ENCODE results near the gene ZNF878. TPM values are rescaled to one million over a fixed set of nuclear protein-coding genes. Genes with fewer than 3 reads are reported as not detected.

Gene ZNF878
- total RNA-seq, result 0.36 and 0.49 TPM in 2 replicates

GRCh38 chr19:12052497-12053169, at the start of gene ZNF878:
ZNF878 (minus strand) TSS chr19:12052961; CDS start chr19:12052801, 160 bp downstream.

GRCh38 chr19:12064590-12065538, 12.1 kb upstream of the ZNF878 start, which contains the start of gene ZNF844:
ZNF844 (plus strand) TSS chr19:12064731; CDS start chr19:12064874, 143 bp downstream.

DNA sequence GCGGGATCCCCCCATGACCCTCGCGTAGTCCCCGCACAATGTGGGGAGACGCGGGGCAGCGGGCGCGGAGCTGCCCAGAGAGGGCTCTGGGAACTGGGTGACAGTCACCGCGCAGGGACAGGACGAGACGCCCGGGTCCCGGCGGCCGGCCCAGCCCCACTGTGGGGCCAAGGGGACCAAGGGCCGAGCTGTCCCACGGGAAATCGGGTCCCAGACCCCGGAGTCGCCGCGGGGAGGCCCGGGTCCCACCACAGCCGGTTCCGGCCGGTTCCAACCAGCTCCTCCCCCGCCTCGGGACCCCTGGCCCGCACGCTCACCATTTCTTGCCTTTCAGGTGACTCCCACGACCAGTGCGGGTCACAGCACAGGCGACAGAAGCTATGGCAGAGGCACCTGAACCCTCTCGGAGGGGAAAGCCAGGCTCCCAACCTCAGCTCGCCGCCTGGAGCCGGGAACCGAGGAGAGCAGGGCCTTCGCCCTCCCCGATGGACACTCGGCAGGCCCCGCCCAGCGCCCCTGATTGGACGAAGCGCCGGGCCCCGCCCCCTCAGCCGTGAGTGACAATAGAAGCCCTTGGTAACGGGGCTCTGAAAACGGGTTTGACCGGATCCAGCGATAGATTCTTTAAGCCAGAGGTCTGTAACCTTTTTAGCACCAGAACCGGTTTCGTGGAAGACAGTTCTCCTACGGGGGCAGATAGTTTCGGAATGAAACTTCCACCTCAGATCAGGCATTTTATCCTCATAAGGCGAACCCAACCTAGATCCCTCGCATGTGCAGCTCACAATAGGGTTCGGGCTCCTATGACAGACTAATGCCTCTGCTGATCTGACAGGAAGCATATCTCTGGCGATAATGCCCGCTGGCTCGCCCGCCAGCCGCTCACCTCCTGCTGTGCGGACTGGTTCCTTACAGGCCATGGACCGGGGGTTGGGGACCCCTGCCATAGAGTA, 17.3 kb downstream of the ZNF878 start, which contains the start of gene ZNF433:
Gene ZNF433 (minus strand): TSS at position 460 of the 953 bp plus-strand sequence. CDS start 140 bp downstream, at position 320.

Other genes starting within 250 kb of the ZNF878 start
- gene ZNF440, start 238.7 kb downstream of the ZNF878 start, total RNA-seq, result 4.9 and 7.3 TPM in 2 replicates
- 2.3 and 2.9 TPM in 2 replicates for gene ZNF439, start 204.2 kb downstream of the ZNF878 start, total RNA-seq
- 2.3 and 4.2 TPM in 2 replicates for gene ZNF69, start 165.2 kb downstream of the ZNF878 start, total RNA-seq
- 2.9 and 3.1 TPM in 2 replicates for gene ZNF700, start 127.9 kb downstream of the ZNF878 start, total RNA-seq
- 0.36 and 2.8 TPM in 2 replicates for gene ZNF763, start 87.9 kb downstream of the ZNF878 start, total RNA-seq
- 2.9 and 6.6 TPM in 2 replicates for gene ZNF433, start 17.3 kb downstream of the ZNF878 start, total RNA-seq
- gene ZNF844, start 11.8 kb upstream of the ZNF878 start, total RNA-seq, result 2.4 and 5.2 TPM in 2 replicates
- gene ZNF20, start 87.4 kb upstream of the ZNF878 start, total RNA-seq, result 2.0 and 7.6 TPM in 2 replicates
- 6.8 and 9.7 TPM in 2 replicates for gene ZNF625, start 103.8 kb upstream of the ZNF878 start, total RNA-seq
- 3.7 and 5.4 TPM in 2 replicates for gene ZNF136, start 110.1 kb upstream of the ZNF878 start, total RNA-seq
- gene ZNF44, start 241.9 kb upstream of the ZNF878 start, total RNA-seq, result 2.9 and 4.7 TPM in 2 replicates

All from cardiac atrium fibroblast (primary cell).